Dedifferentiated amniotic fluid mesenchymal stem cell (primary cell): Measurements from ENCODE around the gene NTM.

Experiments
- DNase-seq: peaks from one replicate; pipeline ENCODE4 v3.0.0-alpha.2; 2016; ENCODE audit errors: extremely low spot score

NTM gene

DNA sequence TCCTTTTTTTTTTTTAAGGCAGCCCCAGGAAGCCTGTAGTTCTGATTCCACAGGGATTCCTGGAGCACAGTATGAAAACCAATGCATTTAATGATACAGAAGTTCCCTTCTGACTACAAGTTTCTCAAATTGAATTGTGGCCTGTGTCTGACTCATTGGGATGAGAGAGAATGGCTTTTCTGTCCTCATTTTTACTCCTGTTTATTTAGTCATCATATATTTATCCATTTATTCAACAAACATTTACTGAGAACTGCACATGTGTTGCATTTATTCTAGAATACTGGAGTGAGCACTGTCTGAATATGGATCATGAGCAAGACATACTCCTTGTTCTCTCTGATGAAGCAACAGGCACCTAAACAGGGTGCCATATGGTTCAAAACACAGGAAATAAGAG lies 231.2 kb downstream of the NTM start:
- no peak for DNase-seq

DNA sequence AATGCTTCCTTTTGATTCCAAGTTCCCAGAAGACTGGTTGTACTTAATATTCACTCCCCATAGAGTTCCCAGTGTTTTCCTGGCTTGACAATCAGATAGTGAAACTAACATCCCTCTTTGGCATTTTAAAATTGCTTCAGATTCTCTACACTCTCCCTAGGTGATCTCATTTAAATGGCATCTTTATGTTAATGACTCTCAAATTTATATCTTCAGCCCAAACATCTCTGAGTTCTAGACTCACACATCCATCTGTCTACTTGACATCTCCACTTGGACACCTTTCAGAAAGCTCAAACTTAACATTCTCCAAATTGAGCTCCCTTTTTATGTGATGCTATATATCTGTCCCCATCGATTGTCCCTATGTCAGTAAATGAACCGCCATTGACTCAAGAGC lies 232.0 kb downstream of the NTM start:
- no peak for DNase-seq

GRCh38 chr11:131606811-131607335 lies 236.5 kb downstream of the NTM start:
- DNase-seq = no peak

DNA sequence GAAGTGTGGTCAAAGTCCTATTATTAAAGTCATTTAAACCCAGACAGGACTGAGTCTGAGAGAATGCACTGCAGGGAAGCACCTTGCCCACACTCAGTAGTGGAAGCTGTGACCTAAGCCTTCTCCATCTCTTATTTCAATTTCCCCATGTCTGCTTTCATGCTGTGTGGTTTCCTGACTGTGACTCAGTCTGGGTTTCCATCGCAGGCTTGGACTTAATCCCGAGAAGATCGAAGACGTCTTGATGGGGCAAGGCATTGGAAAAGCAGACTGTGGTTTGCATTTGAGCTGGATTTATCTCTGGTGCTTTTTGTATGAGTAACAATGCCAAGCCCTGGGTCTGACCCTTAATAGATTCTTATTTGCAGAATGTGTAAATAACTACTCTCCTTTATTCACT lies 238.9 kb downstream of the NTM start:
- DNase-seq = peak; percentile 40

- no peak for DNase-seq
Observed at GRCh38 chr11:131609921-131610320, 239.5 kb downstream of the NTM start.

- DNase-seq = no peak
Observed at GRCh38 chr11:131611322-131611721, 240.9 kb downstream of the NTM start.

- no peak for DNase-seq
Observed at GRCh38 chr11:131612533-131612932, 242.1 kb downstream of the NTM start.

GRCh38 chr11:131614631-131615030 lies 244.2 kb downstream of the NTM start:
- DNase-seq = no peak

DNA sequence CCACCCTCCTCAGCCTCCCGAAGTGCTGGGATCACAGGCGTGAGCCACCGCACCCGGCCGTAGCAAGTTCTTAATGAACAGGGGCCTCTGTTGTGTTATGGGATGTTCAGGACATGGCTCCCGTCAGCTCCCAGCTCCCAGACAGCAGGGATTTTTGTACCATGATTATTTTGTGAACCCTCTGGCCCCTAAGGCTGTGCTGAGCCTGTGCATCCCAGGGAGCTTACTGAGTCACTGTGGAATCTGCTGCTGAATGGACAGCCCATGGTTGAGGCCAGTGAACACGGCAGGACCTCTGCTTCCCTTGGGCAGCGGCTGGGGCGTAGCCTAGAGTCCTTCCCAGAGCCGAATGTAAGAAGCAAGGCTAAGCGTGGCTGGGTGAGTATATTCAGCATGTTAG lies 245.2 kb downstream of the NTM start:
- no peak for DNase-seq

GRCh38 chr11:131616481-131617140 lies 246.2 kb downstream of the NTM start:
- no peak for DNase-seq

- no peak for DNase-seq
Observed at GRCh38 chr11:131618201-131618600, 247.8 kb downstream of the NTM start.

GRCh38 chr11:131622193-131622592 lies 251.8 kb downstream of the NTM start:
- no peak for DNase-seq

DNA sequence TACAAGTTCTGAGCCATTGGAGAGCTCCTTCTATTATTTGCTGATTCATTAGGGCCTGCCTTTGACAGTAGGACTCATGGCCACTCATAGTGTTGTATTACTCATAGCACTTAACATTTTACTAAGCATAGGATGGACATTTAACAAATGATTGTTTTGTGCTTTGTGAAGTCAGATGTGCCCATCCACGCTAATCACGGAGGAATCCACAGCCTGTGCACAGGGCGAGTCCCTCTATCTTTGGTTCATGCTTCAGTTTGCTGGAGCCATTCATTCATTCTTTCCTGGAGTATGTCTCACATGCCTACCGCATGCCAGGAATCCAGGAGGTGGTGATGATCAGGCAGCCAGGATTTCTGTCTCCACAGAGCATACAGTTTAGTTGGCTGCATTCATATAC lies 254.1 kb downstream of the NTM start:
- no peak for DNase-seq

DNA sequence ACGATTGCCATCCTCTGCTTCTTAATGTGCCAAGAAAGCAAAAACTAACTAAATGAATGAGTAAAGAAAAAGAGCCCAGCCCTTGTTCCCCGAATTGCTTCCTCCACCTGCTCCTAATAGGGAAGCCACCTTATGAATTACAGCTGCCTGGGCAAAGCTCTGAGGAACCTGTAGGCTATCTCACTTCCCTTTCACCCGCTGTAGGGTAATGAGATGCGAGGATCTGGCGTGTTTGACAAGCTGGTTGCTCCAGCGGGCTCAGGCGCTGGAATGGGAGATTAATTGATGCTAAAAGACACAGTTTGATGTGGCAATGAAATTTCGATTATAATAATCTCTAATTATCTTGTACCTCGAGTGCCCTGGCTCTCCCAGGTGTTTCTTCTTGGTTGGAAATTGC lies 256.4 kb downstream of the NTM start:
- DNase-seq = no peak

DNA sequence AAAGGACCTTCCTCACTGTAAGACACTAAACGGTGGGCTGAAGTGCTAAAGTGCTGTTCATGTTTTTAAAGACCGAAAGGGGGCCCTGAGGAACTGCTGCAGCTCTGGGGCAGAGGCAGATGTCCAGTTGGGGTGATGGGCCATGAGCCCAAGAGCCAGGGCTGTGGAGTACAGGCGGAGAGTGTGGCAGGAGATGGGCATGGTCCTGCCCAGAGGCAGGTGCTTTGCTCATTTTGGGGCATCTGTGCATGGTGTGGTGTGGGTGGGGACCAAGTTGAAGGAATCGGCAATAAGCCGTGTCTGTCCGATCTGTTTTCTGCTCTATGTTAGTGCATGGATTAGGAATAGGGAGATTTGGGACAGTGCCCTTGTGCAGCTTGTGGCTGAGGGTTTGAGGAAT lies 258.3 kb downstream of the NTM start:
- DNase-seq = no peak

DNA sequence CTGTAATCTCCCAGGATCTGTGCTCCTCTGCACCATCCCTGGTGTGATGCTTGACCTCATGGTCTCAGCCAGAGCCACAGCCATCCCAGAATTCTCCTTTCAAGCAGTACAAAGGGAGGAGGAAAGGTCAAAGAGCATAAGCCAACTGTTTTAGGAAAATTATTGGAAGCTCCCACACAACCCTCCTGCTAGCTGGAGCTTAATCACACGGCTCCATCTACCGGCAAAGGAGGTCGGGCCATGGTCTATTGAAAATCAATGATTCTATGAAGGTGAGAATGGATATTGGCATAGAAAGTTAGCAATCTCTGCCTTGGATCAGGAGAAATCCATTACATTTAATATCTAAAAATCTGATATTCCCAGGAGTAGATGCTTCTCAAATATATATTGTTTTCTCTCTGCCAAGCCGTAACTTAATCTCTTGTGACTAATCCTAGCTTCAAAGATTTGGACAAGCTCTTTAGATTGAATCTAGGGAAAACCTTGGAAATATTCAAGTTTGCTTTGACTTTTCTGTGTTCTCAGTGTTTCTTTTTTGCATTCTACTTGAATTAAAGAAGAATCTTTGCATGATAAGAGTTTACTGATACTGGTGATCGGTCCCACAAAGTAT lies 259.6 kb downstream of the NTM start:
- DNase-seq = no peak

DNA sequence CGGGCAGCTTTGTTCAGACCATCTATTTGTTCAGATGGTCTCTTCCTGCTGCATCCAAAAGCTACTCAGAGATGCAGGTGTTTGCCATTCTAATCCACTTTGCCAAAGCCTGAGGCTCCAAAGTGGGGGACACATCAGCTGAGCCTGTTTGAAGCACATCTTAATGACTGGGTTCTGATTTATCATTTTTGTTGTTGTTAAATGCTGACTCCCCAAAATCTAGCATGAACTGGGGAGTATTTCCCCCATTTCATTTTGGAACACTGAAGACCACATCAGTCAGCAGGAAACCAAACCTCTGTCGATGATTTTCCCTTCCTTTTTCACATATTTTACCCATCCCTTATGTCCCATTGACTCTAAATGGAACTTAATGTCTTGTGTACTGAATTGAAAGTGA lies 262.6 kb downstream of the NTM start:
- DNase-seq = no peak

DNA sequence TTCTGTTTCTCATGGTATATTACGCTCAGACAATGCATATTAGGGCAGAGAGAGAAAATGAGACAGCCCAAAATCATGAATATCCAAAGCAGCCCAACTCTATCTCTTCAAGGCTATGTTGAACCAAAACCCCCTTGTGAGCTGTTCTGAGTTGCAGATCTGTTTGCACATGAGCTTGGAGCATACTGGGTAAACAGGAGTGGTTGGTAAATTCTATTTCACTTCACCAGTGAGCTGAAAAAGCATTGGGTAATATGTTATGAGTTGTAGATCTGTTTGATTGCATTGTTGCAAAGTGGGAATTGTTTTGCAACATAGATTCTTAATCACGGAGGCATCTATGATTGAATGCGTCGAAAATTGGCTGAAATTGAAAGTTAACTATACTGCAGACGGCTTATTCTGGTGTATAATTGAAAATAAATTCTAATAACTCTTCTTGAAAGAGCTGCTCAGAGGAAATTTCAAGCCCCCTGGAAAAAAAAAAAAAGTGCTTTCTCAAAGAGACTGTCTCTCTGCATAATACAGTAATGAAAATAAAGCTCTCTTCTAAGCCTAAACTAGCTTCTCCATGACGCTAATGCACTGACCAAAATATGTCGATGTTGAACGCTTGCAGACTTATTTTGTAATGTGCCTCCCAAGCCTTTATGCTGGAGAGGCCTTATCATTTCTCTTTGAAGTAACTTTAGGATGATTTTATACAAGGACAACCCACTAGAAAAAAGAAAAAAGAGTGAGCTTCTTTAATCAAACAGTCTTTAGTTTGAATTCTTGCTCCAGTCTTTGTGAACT lies 263.7 kb downstream of the NTM start:
- no peak for DNase-seq

GRCh38 chr11:131637469-131638175 lies 267.2 kb downstream of the NTM start:
- no peak for DNase-seq

DNA sequence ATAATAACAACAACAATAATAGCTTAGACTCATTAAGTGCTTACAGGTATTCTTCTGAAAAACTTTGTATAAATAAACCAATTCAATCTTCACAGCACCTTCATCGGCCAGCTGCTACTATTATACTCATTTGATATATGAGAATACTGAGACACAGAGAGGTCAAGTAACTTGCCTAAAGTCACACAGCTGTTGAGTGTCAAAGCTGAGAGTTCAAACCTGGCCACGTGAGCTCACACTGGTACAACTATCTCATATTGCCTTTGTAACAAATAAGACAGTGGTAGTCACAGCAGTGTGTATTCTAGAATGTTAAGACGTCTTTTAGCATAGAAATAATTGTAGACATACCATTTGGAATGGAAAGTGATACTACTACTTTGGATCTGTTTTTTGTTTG lies 268.5 kb downstream of the NTM start:
- no peak for DNase-seq

DNA sequence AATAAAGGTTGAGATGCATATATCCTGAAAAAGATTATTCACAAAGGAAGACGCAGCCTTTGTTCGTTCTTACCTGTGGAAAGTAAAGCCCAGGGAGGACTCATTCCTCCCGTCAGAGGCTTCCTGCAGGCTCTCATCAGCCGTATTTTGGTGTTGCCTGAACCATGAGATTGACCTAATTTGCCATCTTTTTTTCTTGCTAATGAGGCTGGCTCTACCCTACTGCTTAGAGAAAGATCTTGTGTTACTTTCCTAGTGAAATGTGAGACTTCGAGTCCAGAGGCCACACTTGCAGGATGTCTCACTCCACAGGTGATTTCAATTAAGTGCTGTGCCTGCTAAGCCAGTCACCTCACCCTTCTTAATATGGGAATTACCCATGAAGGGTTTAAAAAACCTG lies 269.9 kb downstream of the NTM start:
- DNase-seq = no peak
